ENCODE results near the gene DBNL. TPM values are rescaled to one million over a fixed set of nuclear protein-coding genes. Genes with fewer than 3 reads are reported as not detected.

Gene DBNL
- total and polyA plus RNA-seq, 7 donors, result 76.7 to 149 (median 91.9) TPM

- Histone ChIP-seq H3K36me3 (peaks cover 15 to 53% (median 32%) of the 10 kb centered on the region in 4 donors), H3K9me3 (no peaks in the 10 kb centered on the region), H3K27me3 (no peaks in the 10 kb centered on the region), H3K4me1 (peaks cover 0 to 45% (median 29%) of the 10 kb centered on the region in 4 donors), H3K27ac (no peak overlapping the region), H3K4me3 (no peak overlapping the region)
- TF ChIP-seq POLR2A (IDR thresholded peaks at IDR 0.05), result no peak
- no peak for TF ChIP-seq CTCF (IDR thresholded peaks at IDR 0.05)
- TF ChIP-seq POLR2AphosphoS5 (IDR thresholded peaks at IDR 0.05), result no peak
- TF ChIP-seq EP300 (IDR thresholded peaks at IDR 0.05), result no peak
- WGBS, 2 donors, result 94 to 96% methylated on average over 7 of the region's 7 CpGs
- intact Hi-C loops (cut with DNase I), result no loop called here
- no peak for DNase-seq
These were observed 3.7 kb downstream of the DBNL start for GRCh38 chr7:44048031-44048795.

- Histone ChIP-seq H3K27ac (no peak overlapping the region), H3K36me3 (peaks cover 21 to 74% (median 43%) of the 10 kb centered on the region in 4 donors), H3K4me3 (no peak overlapping the region), H3K9me3 (no peaks in the 10 kb centered on the region), H3K4me1 (peaks cover 0 to 34% (median 20%) of the 10 kb centered on the region in 4 donors), H3K27me3 (no peaks in the 10 kb centered on the region)
- intact Hi-C loops (cut with DNase I), result no loop called here
- TF ChIP-seq CTCF (IDR thresholded peaks at IDR 0.05) (no peak), POLR2AphosphoS5 (IDR thresholded peaks at IDR 0.05) (no peak), EP300 (IDR thresholded peaks at IDR 0.05) (no peak), POLR2A (IDR thresholded peaks at IDR 0.05) (no peak)
- no peak for DNase-seq
- WGBS, 2 donors, result 95% methylated on average over 14 of the region's 14 CpGs
These were observed 5.8 kb downstream of the DBNL start for GRCh38 chr7:44050121-44050914.

- H3K4me3 ChIP-seq, result no peak overlapping the region
- no peak overlapping the region for H3K27ac ChIP-seq
- DNase-seq, result no peak
- H3K4me1 ChIP-seq, result peaks cover 0 to 27% (median 12%) of the 10 kb centered on the region in 4 donors
- intact Hi-C loops (cut with DNase I), result no loop called here
- H3K27me3 ChIP-seq, result no peaks in the 10 kb centered on the region
- WGBS, 2 donors, result 87 to 89% methylated on average over 8 of the region's 8 CpGs
- TF ChIP-seq POLR2A (IDR thresholded peaks at IDR 0.05) (no peak), EP300 (IDR thresholded peaks at IDR 0.05) (no peak), POLR2AphosphoS5 (IDR thresholded peaks at IDR 0.05) (no peak), CTCF (IDR thresholded peaks at IDR 0.05) (no peak)
- peaks cover 23 to 81% (median 43%) of the 10 kb centered on the region in 4 donors for H3K36me3 ChIP-seq
- H3K9me3 ChIP-seq, result no peaks in the 10 kb centered on the region
These were observed 6.5 kb downstream of the DBNL start for GRCh38 chr7:44050915-44051560.

GRCh38 chr7:44051611-44052220, 7.2 kb downstream of the DBNL start:
- intact Hi-C loops (cut with DNase I), result no loop called here

More at GRCh38 chr7:44051611-44052220, 7.2 kb downstream of the DBNL start:
- Histone ChIP-seq H3K4me3 (no peak overlapping the region), H3K36me3 (peaks cover 23 to 83% (median 46%) of the 10 kb centered on the region in 4 donors), H3K27me3 (no peaks in the 10 kb centered on the region), H3K4me1 (peaks cover 0 to 21% (median 6%) of the 10 kb centered on the region in 4 donors), H3K27ac (no peak overlapping the region), H3K9me3 (no peaks in the 10 kb centered on the region)
- TF ChIP-seq EP300 (IDR thresholded peaks at IDR 0.05), result no peak
- no peak for TF ChIP-seq POLR2A (IDR thresholded peaks at IDR 0.05)
- no peak for TF ChIP-seq POLR2AphosphoS5 (IDR thresholded peaks at IDR 0.05)
- TF ChIP-seq CTCF (IDR thresholded peaks at IDR 0.05), result no peak
- 96 to 99% methylated on average over 5 of the region's 5 CpGs for WGBS, 2 donors
- DNase-seq, result no peak
